ENCODE data around the gene EPB41L2. TPM values are rescaled to one million over a fixed set of nuclear protein-coding genes. Genes with fewer than 3 reads are reported as not detected.

Gene EPB41L2
- total and polyA plus RNA-seq, 8 donors: 13.0 to 63.0 (median 17.4) TPM

- no peak overlapping the region for H3K27ac ChIP-seq
- ATAC-seq (no peak), FAIRE-seq (no peak), DNase-seq (no peak)
- no peaks in the 10 kb centered on the region for H3K27me3 ChIP-seq
- no peak for TF ChIP-seq CTCF (IDR thresholded peaks at IDR 0.05)
- intact Hi-C loops (cut with DNase I): no loop called here
- H3K4me3 ChIP-seq: no peak overlapping the region
- no peaks in the 10 kb centered on the region for H3K9me3 ChIP-seq
- no peaks in the 10 kb centered on the region for H3K36me3 ChIP-seq
- WGBS, 2 donors: 75 to 76% methylated on average over 7 of the region's 7 CpGs
- no peaks in the 10 kb centered on the region for H3K4me1 ChIP-seq
These were observed 215.8 kb downstream of the EPB41L2 start for GRCh38 chr6:130847001-130847910.

GRCh38 chr6:130846501-130846900 lies 216.5 kb downstream of the EPB41L2 start:
- H3K36me3 ChIP-seq: no peaks in the 10 kb centered on the region
- WGBS, 2 donors: 67 to 69% methylated on average over 1 of the region's 1 CpG
- no peak overlapping the region for H3K27ac ChIP-seq
- TF ChIP-seq CTCF (IDR thresholded peaks at IDR 0.05): no peak
- intact Hi-C loops (cut with DNase I): no loop called here
- H3K4me1 ChIP-seq: no peaks in the 10 kb centered on the region
- FAIRE-seq (no peak), DNase-seq (no peak), ATAC-seq (no peak)
- no peak overlapping the region for H3K4me3 ChIP-seq
- H3K9me3 ChIP-seq: no peaks in the 10 kb centered on the region
- H3K27me3 ChIP-seq: no peaks in the 10 kb centered on the region

- no peaks in the 10 kb centered on the region for H3K4me1 ChIP-seq
- no peak overlapping the region for H3K4me3 ChIP-seq
- no peak overlapping the region for H3K27ac ChIP-seq
- intact Hi-C loops (cut with DNase I): no loop called here
- H3K9me3 ChIP-seq: no peaks in the 10 kb centered on the region
- FAIRE-seq (no peak), ATAC-seq (peak; percentile 68 to 91 (median 86)), DNase-seq (no peak)
- no peaks in the 10 kb centered on the region for H3K36me3 ChIP-seq
- H3K27me3 ChIP-seq: no peaks in the 10 kb centered on the region
- peak in 3 of 4 donors; percentile 16 to 26 (median 20) for TF ChIP-seq CTCF (IDR thresholded peaks at IDR 0.05)
- WGBS, 2 donors: 60 to 61% methylated on average over 3 of the region's 3 CpGs
These were observed 219.3 kb downstream of the EPB41L2 start for GRCh38 chr6:130843575-130844320.

- Histone ChIP-seq H3K4me1 (no peaks in the 10 kb centered on the region), H3K4me3 (no peak overlapping the region), H3K27me3 (no peaks in the 10 kb centered on the region), H3K36me3 (no peaks in the 10 kb centered on the region), H3K9me3 (no peaks in the 10 kb centered on the region), H3K27ac (no peak overlapping the region)
- no peak for DNase-seq
- TF ChIP-seq CTCF (IDR thresholded peaks at IDR 0.05): no peak
- no peak for FAIRE-seq
- ATAC-seq: no peak
- intact Hi-C loops (cut with DNase I): no loop called here
- WGBS, 2 donors: 62 to 66% methylated on average over 4 of the region's 4 CpGs
These were observed 221.8 kb downstream of the EPB41L2 start for GRCh38 chr6:130841128-130841728.

Measured in pancreas (tissue), 10 donors.